Right renal pelvis (tissue), 4 donors: Measurements from ENCODE around the gene LAD1. TPM values are rescaled to one million over a fixed set of nuclear protein-coding genes. Genes with fewer than 3 reads are reported as not detected.
A peak's percentile ranks its signal among the peaks of the same experiment; 100 is the strongest.

Experiments
- DNase-seq, 4 donors: peaks; one replicate each; pipeline ENCODE4 v3.0.0-alpha.2; 2013; ENCODE audit warnings: low read depth in 4 of 4, low spot score in 3 of 4, missing footprints in 1 of 4
- polyA plus RNA-seq, 4 donors: library from polyadenylated mRNA; unstranded; fragments of 120-200 nt; gene quantifications; one replicate each; pipeline ENCODE4 v1.2.1, GENCODE V29; 2013; ENCODE audit not compliant: insufficient read length in 4 of 4

Gene LAD1
- polyA plus RNA-seq, 4 donors, result 26.8 to 36.9 (median 31.5) TPM

DNA sequence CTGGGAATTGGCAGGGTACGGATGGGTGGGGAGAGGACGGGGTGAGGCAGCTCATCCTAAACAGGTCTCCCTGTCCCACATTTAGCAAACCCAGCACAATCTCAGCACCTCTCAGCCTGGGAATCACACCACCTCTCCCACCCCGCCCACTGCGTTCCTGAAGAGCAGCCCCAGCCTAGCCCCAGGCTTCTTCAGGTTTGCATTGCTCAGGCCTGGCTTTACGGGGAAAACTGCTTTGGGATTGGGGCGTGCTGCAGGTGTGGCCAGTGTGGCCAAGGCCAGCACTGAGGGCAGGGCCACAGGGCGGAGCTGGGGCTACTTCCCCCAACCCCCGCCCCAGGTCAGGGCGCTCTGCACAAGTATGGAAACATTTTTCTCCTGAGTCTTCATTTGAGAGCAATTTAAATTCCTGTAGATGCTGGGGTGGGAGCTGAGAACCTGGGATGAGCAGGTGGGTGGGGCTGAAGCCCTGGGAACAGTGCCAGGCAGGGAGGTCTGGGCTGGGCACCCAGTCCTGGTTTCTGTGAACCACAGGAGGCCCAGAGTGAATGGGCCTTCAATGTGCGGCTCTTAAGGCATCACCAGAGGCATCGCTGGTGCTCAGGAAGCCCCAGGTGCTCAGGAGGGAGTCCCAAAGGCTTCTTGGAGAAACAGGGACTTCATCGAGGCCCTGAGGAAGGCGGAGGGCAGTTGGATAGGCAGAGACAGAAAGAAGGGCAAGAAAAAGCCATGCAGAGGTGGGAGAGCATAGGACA lies 45.8 kb downstream of the LAD1 start:
- no peak for DNase-seq

DNA sequence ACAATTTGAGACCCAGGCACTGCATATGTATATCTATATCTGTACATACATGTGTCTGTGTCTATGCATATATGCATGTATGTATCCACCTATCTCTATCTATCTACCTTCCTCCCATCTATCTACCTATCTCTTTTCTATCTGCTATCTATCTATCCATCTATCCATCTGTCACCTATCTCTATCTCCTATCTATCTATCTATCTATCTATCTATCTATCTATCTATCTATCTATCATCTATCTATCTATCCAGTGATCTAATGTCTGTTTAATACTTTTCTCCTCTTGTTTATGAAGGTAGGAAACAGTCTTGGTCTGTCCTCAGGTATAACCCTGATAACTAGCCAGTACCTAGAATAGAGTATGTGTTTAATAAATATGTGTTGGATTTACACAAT lies 47.5 kb downstream of the LAD1 start:
- no peak for DNase-seq

DNA sequence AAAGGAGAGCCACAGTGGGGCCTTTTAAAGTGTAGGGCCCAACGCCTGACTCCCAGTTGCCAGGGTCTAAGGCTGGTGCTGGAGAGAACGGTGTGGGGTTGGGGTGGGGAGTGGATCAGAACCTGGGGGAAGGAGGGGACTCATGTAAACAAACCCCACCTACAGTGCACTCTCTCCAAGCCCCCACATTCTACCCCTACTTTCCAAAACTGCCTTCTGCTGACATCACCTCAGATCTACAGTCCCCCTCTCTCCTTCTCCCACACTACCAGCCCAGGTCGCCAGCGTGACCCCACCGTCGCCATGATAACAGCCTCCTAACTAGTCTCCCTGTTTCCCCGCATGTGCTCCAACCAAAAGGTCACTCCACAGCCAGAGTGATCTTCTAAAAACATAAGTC lies 48.2 kb downstream of the LAD1 start:
- DNase-seq, result no peak

DNA sequence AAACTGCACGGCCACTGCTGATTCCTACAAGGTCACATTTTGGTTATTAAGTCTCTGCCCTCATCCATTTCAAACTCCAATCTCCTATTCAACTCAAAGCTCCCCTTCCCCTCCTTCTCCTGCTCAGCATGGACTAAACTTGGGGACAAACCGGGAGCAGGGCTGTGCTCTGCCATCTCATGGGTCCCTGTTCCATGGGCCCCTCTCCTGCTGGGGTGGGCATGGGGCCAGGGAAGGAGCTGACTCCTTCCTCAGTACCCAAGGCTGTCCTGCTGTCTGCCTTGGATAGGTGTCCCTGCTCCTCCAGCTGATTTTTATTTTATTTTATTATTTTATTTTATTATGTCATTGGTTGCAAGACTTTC lies 48.8 kb downstream of the LAD1 start:
- DNase-seq, result no peak

DNA sequence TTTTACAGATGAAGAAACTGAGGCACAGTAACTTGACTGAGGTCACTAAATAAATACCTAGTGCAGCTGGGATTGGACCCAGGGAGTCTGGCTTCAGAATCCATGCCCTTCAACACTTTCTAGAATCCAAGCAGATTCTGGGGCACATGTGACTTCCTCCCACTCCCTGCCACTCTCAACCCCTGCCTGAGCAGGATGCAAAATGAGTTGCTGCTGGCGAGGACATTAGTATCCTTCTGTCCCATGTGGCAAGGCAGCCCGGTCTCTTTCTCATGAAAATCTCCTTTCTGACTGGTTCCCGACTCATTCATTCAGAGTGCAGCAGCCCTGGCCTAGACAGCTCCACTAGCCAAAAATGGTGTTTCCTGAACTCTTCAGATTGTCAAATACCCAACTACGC lies 50.0 kb downstream of the LAD1 start:
- no peak for DNase-seq

DNA sequence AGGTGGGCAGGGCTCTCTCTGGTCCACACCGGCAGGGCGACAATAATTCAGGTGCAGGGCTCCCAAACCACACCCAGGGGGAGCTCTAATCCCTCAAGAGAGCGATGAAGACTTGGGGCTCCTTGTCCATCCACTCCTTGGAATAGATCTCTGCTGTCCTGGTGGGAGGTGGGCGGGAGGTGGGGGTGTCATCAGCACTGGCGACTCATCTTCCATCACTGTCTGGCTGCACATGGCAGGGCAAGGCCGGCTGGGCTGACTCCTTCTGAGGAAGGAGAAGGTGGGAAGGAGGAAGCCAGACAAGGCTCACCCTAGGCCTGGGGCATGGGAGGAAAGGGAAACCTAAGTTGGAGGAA lies 50.9 kb downstream of the LAD1 start:
- DNase-seq, result peak; percentile 26 to 48 (median 36)

DNA sequence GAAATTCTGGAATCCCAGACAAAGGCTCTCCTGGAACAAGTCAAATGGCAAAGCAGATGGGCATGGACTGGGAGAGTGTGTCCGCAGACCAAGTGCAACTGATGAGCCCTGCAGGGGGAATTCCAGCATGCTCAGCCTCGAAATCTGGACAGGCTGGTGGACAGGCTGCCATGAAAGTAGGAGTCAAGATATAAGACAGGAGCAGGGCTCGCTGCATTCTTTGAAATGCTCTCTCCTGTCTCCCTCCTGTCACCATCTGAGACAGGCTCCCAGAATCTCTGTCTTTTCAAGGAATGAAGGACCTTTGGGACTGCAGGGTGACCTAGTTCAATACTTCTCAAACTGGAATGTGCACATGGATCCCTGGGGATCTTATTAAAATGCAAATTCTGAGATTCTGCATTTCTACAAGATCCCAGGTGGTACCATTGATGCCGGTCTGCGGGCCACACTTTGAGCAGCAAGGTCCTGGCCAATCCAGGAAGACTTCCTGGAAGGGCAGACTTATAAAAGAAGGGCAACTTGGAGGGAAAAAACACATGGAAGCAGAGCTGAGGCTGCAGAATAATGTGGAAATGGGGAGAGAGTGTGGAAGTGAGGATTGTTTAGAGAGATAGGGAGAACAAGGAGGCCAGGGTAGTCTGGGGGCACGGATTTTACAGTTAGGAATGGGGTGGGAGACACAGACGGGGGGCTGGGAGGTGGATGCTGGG lies 51.5 kb downstream of the LAD1 start:
- DNase-seq, result no peak

DNA sequence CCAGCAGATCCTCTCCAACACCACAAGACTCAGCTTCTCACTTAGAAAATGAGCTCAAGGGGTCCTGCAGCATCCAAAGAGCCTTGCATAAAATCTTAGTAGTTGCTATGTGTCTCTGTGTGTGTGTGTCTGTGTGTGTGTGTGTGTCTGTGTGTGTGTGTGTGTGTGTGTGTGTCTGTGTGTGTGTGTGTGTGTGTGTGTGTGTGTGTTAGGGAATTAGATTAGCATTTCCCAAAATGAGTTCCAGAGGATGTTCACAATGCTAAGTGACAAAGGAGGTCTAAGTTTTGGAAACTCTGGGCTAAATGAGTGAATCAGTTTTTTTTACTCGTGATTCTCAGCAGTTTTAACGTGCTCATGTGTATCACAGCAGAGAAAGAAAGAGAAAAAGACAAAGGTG lies 52.1 kb downstream of the LAD1 start:
- no peak for DNase-seq

DNA sequence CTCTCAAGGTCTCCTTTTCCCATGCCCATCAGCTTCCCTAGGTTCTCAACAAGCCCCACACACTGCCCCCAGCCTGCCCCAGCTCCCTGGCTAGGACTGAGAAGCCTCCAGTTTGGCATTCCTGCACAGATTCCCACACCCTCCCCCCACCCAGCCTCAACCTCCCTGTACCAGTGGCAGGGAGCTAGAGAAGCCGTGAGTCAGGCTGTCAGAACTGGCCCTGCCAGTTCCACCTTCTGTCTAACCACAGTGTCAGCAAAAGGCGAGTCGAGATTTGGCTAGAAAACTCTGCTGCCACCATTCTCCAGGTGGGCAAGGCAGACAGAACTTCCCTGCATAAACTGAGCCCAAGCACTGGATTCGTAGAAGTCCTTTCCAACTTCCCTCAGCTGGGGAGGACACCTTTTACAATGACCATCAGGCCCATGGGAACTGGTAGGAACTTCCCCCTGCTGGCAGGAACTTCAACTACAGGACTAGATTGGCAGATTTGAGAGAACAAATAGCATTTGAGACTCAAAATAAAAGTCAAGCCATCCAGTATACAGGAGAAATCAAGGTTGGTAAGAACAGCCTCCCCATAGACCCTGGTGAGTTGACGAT lies 52.7 kb downstream of the LAD1 start:
- DNase-seq, result peak in 1 of 4 donors; percentile 24

DNA sequence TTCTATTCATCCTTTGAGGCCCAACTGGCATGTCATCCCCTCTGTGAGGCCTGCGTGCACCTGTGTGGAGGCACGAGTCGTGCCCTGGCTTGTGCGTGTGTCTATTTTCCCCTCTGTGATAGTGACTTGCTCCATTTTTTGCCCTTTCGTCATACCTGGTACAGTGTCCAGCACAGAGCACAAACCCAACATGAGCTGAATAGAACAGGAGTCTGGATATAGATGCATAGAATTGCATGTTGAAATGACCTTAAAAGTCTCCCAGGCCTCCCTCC lies 54.1 kb downstream of the LAD1 start:
- no peak for DNase-seq

DNA sequence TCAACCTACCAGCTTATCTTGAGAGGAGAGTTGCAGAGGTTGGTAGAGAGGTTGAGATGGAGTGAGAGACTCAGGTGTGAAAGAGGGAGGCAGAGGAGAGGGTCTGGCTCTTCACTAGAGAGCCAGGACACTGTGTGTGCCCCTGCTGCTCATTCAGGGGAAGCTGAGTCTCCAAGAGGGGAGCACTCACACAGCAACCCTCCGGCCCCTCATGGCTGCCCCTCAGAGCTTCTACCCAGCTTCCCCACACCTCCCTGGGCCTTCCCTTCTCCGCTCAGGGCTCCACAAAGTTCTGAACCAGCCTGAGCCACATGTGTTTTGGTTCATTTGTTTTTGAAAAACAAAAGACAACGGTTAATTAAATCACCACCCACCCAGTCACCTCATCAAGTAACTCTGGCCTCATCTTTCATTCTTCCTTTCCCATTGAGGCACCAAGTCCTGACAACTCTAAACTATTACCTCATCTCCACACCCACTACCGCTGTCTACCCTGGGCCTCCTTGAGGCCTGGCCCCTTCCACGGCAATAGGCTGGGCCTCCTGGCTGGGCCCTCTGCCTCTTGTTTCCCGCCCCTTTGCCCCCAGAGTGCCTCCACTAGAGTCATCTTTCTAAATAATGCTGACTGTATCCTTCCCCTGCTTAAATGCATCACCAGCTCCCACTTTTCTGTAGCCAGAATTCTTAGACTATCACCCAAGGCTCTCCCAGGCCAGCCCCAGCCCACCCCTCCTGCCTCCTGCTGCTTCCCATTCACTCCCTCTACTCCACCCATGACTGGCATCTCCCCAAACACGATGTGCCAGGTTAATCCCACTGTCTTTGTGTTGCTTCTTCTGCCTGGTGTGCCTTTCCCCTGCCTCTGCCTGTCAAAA lies 54.7 kb downstream of the LAD1 start:
- no peak for DNase-seq

DNA sequence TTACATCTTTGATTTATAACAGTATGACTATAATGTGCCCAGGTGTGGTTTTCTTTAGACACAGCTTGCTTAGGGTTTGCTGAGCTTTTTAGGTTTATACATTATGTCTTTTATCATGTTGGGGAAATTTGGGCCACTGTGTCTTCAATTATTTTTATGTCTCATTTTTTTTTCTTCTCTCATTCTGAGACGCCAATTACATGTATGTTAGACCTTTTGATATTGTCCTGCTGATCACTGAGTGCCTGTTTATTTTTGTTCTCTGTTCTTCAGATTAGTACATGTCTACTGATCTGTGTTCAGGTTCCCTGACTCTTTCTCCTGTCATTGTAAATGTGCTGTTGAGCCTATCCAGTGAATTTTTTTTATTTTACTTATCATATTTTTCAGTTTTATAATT lies 57.7 kb downstream of the LAD1 start:
- no peak for DNase-seq

DNA sequence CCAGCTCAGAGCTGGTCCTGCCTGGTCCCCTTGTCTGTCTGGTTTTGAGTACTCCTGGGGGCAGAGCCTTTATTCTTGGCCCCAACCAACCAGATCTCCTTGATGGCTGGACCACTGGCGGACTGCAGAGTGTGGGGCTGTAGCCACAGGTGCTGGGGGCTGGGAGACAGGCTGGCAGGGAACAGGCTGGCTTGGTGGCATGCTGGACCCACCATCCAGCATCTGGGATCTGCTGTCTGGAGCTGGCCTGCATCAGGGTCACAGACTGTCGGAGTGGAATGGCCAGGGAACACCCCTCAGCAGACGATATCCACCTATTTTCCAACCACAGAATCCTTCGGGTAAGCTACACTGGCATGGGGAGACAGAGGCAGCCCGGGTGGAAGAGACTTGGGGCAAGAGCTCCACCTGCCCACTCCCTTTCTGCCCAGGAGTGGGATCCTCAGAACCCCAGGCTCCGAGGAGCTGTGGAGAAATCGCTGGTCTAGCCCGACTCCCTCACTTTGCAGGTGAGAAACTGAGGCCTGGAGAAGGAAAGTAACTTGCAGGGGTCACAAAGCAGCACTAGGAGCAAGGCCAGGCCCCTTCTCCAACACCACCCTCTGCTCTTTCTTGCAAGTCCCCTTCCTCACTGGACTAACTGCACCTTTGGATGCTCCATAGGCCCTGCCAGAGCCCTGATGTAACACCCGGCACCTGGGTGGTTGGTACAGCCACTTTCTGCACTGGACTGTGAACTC lies 62.2 kb downstream of the LAD1 start:
- DNase-seq, result no peak

DNA sequence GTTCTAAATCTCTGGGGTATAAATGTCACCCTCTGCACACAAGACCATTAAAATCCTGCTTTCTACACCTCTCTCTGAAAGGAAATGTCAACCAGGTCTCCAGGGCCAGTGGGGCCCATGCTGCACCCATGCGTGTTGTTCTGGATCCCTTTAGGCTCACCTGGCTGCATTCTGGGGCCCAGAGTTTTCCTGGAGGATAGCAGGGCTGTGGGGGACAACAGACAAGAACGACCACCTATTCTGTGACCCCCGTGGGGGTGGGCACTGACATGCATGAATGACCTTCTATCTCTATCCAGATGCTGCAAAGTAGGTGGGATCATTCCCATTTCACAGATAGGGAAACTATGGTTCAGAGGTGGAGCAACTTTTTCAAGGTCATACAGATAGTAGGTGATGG lies 63.2 kb downstream of the LAD1 start:
- no peak for DNase-seq

DNA sequence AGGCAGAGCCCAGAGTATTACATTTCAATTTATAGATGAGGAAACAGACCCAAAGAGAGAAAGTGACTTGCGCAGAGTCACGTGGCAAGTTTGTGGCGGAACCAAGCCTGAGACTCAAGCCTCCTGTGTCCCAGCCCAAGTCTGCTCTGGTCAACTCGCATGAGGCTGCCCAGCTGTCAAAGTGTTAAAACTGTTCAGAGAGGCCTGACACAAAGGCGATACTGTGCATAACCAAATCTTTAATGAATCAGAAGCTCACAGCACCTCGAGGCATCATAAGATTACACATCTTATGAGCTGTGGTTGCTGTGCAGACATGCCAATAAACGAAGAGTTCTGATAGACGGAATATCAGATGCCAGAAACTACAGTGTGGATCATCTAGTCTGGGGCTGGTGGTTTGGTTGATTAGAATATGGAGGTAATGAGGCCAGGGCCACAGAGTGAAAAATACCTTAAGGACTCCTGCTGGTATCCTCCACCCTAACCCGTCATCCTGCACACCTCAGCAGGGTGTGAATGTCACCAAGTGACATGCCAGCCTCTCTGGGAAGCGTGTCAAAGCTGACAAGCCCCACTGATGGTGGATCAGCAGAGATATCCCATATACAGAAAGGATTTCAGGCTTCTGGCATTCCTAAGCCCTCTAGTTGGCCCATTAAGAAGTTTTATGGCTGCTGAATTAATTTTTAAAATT lies 63.8 kb downstream of the LAD1 start:
- no peak for DNase-seq

DNA sequence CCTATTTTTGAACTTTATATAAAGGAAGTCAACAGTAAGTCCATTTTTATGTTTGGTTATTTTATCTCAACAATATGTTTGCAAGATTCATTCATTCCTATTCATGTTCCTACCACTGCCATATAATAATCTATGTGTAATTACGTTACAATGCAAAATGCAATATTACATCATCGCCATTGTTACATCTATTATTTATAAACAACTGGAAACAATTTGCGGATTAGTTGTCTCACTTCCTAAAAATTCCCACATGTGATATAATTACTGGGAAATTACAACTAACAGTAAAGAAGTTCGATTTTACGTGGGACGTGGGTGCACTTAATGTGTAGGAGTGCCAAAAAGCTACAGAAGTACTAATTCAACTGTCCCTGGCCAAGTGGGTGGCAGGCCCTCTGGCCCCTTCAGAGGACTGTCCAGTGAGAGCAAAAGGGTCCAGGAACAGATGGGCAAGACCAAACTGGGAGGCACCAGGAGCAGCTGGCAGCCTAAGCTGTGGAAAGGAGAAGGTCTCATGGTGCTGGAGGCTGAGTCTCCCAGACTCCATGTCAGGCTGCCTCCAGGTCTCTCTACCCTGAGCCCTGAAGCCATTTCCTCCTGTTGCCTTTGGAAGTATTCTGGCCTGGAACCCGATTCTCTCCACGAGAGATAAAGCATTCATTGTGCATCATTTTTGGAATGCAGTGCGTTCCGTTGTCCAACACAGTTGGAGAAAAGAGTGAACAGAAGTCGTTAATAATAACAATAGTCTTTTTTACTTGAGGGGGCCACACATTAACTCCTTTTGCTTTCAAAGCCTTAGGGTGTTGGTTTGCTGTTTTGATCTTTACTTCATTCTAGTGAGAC lies 64.6 kb downstream of the LAD1 start:
- no peak for DNase-seq

DNA sequence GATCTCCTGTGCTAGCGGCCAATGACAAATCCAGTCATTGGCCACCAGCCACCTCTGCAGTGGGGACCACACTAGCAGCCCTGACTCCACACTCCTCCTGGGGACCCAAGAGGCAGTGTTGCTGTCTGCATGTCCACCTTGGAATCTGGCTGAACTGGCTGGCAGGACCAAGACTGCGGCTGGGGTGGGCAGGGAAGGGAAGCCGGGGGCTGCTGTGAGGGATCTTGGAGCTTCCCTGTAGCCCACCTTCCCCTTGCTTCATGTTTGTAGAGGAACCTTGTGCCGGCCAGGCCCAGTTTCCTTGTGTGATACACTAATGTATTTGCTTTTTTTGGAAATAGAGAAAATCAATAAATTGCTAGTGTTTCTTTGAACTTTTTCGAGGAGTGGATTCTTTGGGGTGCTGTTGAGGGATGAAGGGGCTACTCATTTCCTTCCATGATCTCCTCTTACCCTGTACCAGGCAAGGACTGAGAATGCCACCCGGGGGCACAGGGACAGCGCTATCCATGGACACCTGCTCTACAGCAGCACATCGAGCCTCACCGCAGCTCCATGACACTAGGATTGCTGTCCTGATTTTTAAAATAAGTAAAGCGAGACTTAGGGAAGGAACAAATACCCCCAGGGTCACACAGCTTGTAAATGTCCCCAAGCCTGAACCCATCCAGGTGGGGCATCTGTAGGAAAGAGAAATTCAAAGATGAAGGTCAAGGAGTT lies 66.3 kb downstream of the LAD1 start:
- DNase-seq, result no peak

DNA sequence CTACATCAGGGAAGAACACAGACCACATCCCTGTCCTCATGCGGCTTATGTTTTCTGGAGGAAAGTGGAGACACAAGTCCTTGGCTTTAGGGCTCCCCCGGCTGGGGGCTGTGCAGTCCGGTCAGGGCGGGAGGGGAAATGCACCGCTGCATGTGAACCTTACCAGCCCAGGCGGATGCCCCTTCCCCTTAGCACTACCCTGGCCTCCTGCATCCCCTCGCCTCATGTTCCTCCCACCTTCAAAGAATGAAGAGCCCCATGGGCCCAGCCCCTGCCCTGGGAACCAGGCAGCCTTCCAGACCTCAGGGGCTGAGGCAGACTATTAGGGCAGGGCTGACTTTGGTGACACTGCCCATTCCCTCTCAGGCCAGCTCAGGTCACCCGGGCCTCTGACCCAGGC lies 67.1 kb downstream of the LAD1 start:
- DNase-seq, result no peak

DNA sequence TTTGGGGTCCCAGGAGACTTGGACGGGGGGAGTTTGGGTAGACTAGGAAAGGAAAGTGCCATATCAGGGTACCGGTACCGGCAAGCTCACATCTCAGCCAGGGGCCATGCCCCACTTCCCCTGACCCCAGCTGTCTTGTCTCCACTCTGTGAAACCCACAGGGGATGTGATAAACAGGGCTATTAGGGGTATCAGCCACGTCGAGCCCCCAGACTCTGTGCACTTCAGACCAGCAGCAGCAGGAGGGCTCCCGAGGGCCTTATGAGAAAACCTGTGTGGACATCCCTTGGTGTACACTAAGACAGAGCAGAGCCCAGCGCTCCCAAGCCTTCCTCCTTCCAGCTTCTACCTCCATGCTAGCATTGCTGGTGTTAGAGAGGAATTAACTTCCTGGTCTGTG lies 68.0 kb downstream of the LAD1 start:
- no peak for DNase-seq
